Activated CD8-positive, alpha-beta T cell treated with anti-CD3 and anti-CD28 coated beads for 36 hours (primary cell): Measurements from ENCODE around the gene DRC7. TPM values are rescaled to one million over a fixed set of nuclear protein-coding genes. Genes with fewer than 3 reads are reported as not detected.
"Not testable (repeated sequence)": the region's sequence is repeated elsewhere in the genome, so short reads cannot be mapped to it uniquely, and the experiment has no call there.

ENCODE experiments used
- ATAC-seq: fragments of 200-7000 bp; cut with Tn5 transposase; one replicate; pipeline ENCODE4 v1.10.0; 2021; ENCODE audit warnings: mild to moderate bottlenecking, moderate library complexity
- CTCF ChIA-PET: fragments of 350-600 bp; sonication (Branson Sonifier 250); formaldehyde crosslinking; loops from one replicate; lab custom pipeline; 2021; ENCODE audit warnings: antibody characterized with exemption; lab: Charles Lee
- POLR2A ChIA-PET: fragments of 350-600 bp; sonication (Branson Sonifier 250); formaldehyde crosslinking; loops from one replicate; lab custom pipeline; 2021; ENCODE audit warnings: antibody characterized with exemption; lab: Charles Lee
- DNase-seq: peaks from one replicate; pipeline ENCODE4 v3.0.0-alpha.2; 2020
- H3K27ac Mint-ChIP-seq: one replicate; pipeline ENCODE4 v1.8.0; 2021; ENCODE audit warnings: mild to moderate bottlenecking, mixed read lengths
- H3K27me3 Mint-ChIP-seq: one replicate; pipeline ENCODE4 v1.8.0; 2021; ENCODE audit warnings: mixed read lengths
- H3K36me3 Mint-ChIP-seq: one replicate; pipeline ENCODE4 v1.8.0; 2021; ENCODE audit warnings: low read depth, mixed read lengths
- H3K4me1 Mint-ChIP-seq: one replicate; pipeline ENCODE4 v1.8.0; 2021; ENCODE audit warnings: low read depth, mixed read lengths
- H3K4me3 Mint-ChIP-seq: one replicate; pipeline ENCODE4 v1.8.0; 2021; ENCODE audit warnings: mild to moderate bottlenecking, moderate library complexity, mixed read lengths
- H3K9me3 Mint-ChIP-seq: one replicate; pipeline ENCODE4 v1.8.0; 2021; ENCODE audit warnings: mixed read lengths
- intact Hi-C: fragments of 100-400 bp; cut with micrococcal nuclease; formaldehyde crosslinking; loops from one replicate; pipeline ENCODE4 v1.10.0; 2022
- microRNA-seq: library from miRNA; unstranded; fragments of <30 nt; microRNA quantifications from one replicate; pipeline ENCODE4 v1.2.0, GENCODE V29; 2022; ENCODE audit warnings: borderline microRNAs expressed, borderline replicate concordance
- total RNA-seq, 2 experiments: library from RNA; stranded (reverse); gene quantifications; one replicate each; pipeline ENCODE4 v1.2.3, GENCODE V29; 2021
- TF ChIP-seq, protein P1 (sequence below): fragments of 200-600 bp; IDR thresholded peaks from one replicate; pipeline ENCODE4 v1.8.0; 2022; ENCODE audit warnings: antibody characterized with exemption, mild to moderate bottlenecking

The DRC7 gene
- total RNA-seq, 2 experiments from 2014 or later, result 0.58 TPM; not detected in 1

DNA sequence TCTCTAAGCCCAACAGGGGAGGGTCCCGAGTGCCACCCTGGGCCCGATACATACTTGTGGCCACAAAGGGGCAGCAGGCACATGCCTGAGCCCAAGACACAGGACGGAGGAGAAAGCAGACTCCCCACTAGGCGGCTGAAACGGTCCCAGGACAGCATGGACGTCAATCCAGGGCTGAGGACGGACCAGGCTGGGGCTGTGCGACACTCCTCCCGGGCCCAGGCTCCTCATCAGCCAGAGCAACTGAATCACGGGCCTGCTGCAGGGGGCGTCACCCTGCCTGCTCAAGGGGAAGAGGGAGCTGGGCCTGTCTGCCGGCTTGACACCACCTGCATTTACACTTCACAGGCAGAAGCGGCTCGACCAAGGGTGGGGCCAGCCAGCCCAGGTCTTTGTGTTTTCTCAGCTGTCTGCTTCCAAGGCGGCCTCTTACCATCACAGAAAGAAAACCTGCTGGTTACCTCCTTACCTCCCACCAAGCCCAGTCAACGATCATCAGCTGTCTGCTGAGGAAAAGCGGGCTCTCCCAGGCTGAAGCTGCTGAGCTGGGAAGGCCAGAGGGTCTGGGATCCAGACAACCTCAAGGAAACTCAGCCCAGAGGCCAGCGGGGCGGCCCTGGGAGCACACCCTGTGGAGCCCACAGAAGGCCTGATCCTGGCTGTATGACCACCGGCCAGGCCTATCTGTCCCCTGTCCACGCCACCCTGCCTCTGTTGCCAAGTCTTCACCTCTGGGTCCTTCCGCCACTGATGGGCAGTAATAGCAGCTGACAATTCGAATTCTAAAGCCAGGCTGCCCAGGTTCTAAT, 81.3 kb downstream of the DRC7 start:
- ATAC-seq (no peak), DNase-seq (no peak)
- ChIA-PET CTCF (no interaction called here), POLR2A (no interaction called here)
- intact Hi-C loops, result no loop called here
- Mint-ChIP-seq H3K4me1 (no peaks in the 10 kb centered on the region), H3K27ac (no peak overlapping the region), H3K9me3 (no peaks in the 10 kb centered on the region), H3K27me3 (no peaks in the 10 kb centered on the region), H3K36me3 (no peaks in the 10 kb centered on the region), H3K4me3 (no peak overlapping the region)
- TF ChIP-seq, protein P1, sequence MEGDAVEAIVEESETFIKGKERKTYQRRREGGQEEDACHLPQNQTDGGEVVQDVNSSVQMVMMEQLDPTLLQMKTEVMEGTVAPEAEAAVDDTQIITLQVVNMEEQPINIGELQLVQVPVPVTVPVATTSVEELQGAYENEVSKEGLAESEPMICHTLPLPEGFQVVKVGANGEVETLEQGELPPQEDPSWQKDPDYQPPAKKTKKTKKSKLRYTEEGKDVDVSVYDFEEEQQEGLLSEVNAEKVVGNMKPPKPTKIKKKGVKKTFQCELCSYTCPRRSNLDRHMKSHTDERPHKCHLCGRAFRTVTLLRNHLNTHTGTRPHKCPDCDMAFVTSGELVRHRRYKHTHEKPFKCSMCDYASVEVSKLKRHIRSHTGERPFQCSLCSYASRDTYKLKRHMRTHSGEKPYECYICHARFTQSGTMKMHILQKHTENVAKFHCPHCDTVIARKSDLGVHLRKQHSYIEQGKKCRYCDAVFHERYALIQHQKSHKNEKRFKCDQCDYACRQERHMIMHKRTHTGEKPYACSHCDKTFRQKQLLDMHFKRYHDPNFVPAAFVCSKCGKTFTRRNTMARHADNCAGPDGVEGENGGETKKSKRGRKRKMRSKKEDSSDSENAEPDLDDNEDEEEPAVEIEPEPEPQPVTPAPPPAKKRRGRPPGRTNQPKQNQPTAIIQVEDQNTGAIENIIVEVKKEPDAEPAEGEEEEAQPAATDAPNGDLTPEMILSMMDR, result no peak

DNA sequence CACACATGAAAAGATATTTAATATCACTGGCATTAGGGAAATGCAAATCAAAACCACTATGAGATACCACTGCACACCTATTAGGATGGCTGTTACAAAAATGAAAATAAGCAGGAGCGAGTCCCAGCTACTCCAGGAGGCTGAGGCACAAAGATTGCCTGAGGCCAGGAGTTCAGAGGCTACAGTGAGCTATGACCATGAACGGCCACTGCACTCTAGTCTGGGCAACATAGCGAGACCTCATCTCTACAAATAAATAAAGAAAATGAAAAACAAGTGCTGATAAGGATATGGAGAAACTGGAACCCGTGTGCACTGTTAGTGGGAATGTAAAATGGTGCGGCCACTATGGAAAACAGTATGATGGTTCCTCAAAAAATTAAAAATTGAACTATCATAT, 84.1 kb downstream of the DRC7 start:
- Mint-ChIP-seq H3K27ac (no peak overlapping the region), H3K9me3 (no peaks in the 10 kb centered on the region), H3K27me3 (no peaks in the 10 kb centered on the region), H3K36me3 (no peaks in the 10 kb centered on the region), H3K4me1 (no peaks in the 10 kb centered on the region), H3K4me3 (no peak overlapping the region)
- ATAC-seq (no peak), DNase-seq (no peak)
- TF ChIP-seq, protein P1, result no peak
- intact Hi-C loops, result no loop called here
- POLR2A ChIA-PET, result no interaction called here
- CTCF ChIA-PET, result interaction anchor here (1.5 kb wide), 1 partner anchor 202 kb away, joined by 3 read pairs; no protein-coding TSS in a partner anchor

DNA sequence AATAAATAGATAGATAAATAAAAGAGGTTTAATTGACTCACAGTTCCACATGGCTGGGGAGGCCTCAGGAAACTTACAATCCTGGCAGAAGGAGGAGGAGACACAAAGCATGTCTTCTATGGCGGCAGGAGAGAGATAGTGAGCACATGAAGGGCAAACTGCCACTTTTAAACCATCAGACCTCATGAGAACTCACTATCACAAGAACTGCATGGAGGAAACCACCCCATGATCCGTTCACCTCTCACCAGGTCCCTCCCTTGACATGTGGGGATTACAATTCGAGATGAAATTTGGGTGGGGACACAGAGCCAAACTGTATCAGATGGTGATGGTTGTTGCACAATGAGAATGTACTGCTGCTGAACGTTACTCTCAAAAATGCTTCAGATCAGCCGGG, 85.2 kb downstream of the DRC7 start:
- H3K4me1 Mint-ChIP-seq, H3K27me3 Mint-ChIP-seq, H3K9me3 Mint-ChIP-seq, H3K4me3 Mint-ChIP-seq, H3K27ac Mint-ChIP-seq, POLR2A ChIA-PET, CTCF ChIA-PET, ATAC-seq, H3K36me3 Mint-ChIP-seq, DNase-seq, intact Hi-C loops: not testable (repeated sequence)

DNA sequence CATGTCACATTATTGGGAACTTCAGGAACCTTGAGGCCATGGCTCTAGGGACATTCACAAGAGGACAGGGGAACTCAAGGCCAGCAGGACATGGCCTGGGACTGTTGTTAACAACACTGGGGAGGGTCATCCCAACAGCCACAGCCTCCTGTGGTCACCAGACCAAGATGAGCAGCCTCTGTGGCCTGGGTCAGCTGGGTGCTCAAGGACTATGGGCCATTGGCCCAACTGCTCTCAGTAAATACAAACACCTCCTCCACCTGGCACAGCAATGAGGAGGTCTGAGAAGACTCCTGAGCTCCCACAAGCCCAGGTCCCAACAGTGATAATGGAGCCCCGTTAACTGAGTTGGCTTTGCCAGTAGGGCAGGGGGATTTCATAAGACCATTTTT, 86.7 kb downstream of the DRC7 start:
- ChIA-PET POLR2A (no interaction called here), CTCF (no interaction called here)
- intact Hi-C loops, result no loop called here
- TF ChIP-seq, protein P1, result no peak
- DNase-seq, result no peak
- Mint-ChIP-seq H3K9me3 (no peaks in the 10 kb centered on the region), H3K27ac (no peak overlapping the region), H3K36me3 (no peaks in the 10 kb centered on the region), H3K4me3 (no peak overlapping the region), H3K4me1 (no peaks in the 10 kb centered on the region), H3K27me3 (no peaks in the 10 kb centered on the region)
- ATAC-seq, result no peak

Small RNA genes lying within 50 kb of the gene (microRNA-seq; reads per million reads assigned to microRNA genes)
- not detected for gene MIR6772

Other genes starting within 250 kb of the DRC7 start
- 10 to 100 TPM; 53.3 to 53.4 TPM for gene CIAPIN1, start 247.4 kb upstream of the DRC7 start, total RNA-seq
- 10 to 100 TPM; 39.3 to 39.6 TPM for gene COQ9, start 247.3 kb upstream of the DRC7 start, total RNA-seq
- 10 to 100 TPM; 62.4 to 63.0 TPM for gene POLR2C, start 232.1 kb upstream of the DRC7 start, total RNA-seq
- gene DOK4, start 208.3 kb upstream of the DRC7 start, total RNA-seq, result 1 to 10 TPM; 4.6 to 5.1 TPM
- gene CCDC102A, start 158.2 kb upstream of the DRC7 start, total RNA-seq, result 1 to 10 TPM; 7.1 to 7.9 TPM
- gene ADGRG5, start 152.2 kb upstream of the DRC7 start, total RNA-seq, result 1 to 10 TPM; 4.8 to 5.5 TPM
- gene ADGRG1, start 66.2 kb upstream of the DRC7 start, total RNA-seq, result 1 to 10 TPM; 4.9 to 8.5 TPM
- not detected for gene ADGRG3, start 26.5 kb upstream of the DRC7 start, total RNA-seq
- 10 to 100 TPM; 35.1 to 39.6 TPM for gene KATNB1, start 41.0 kb downstream of the DRC7 start, total RNA-seq
- under 1 TPM; 0.54 to 0.89 TPM for gene KIFC3, start 107.7 kb downstream of the DRC7 start, total RNA-seq